ENCODE data around the gene C1QA.

GRCh38 chr1:22637907-22638445 lies 1.5 kb downstream of the C1QA start:
- TF ChIP-seq CTCF (conservative IDR thresholded peaks at IDR 0.05) (no peak), EZH2 (IDR thresholded peaks at IDR 0.05; ENCODE audit: low read depth) (no peak)
